ENCODE data around the gene MPEG1. TPM values are rescaled to one million over a fixed set of nuclear protein-coding genes. Genes with fewer than 3 reads are reported as not detected.

MPEG1 gene
- total RNA-seq, 1 experiment from 2014 or later = not detected

- no peak for ATAC-seq
- CTCF ChIA-PET = no interaction called here
- POLR2A ChIA-PET (ENCODE audit: unreplicated experiment) = no interaction called here
- Histone ChIP-seq H3K4me2 (ENCODE audit: low read length) (no peak overlapping the region), H3K79me2 (ENCODE audit: low read length) (peaks cover 15% of the 10 kb centered on the region), H3K27me3 (ENCODE audit: low read length) (no peaks in the 10 kb centered on the region), H3K4me3 (ENCODE audit: low read length) (no peak overlapping the region), H3K9ac (ENCODE audit: low read length) (no peak overlapping the region), H3K9me2 (replicated peaks; ENCODE audit: low read length) (no peaks in the 10 kb centered on the region), H4K20me1 (ENCODE audit: low read length) (no peaks in the 10 kb centered on the region), H3K4me1 (ENCODE audit: insufficient read depth, low read length) (peaks cover 45% of the 10 kb centered on the region), H3K36me3 (ENCODE audit: low read depth, low read length) (no peaks in the 10 kb centered on the region), H3K9me3 (ENCODE audit: low read length) (no peaks in the 10 kb centered on the region), H3F3A (ENCODE audit: low read length, unreplicated experiment) (peaks cover 3% of the 10 kb centered on the region), H3K27ac (ENCODE audit: low read length) (no peak overlapping the region), H2AFZ (ENCODE audit: low read length) (no peak overlapping the region)
- TF ChIP-seq EZH2 (IDR thresholded peaks at IDR 0.05; ENCODE audit: low read length, unreplicated experiment) = no peak
- TF ChIP-seq CTCF (conservative IDR thresholded peaks at IDR 0.05; ENCODE audit: low read depth, low read length) = no peak
- no peak for TF ChIP-seq EZH2phosphoT487 (IDR thresholded peaks at IDR 0.05; ENCODE audit: borderline replicate concordance, low read length)
- BruUV-seq (replicated peaks) = no TSS peak
- no peak for DNase-seq
- intact Hi-C loops (cut with micrococcal nuclease) = no loop called here
Observed at GRCh38 chr11:59176330-59176729, 36.4 kb downstream of the MPEG1 start.

GRCh38 chr11:59175091-59175501 is 37.6 kb downstream of the MPEG1 start:
- Histone ChIP-seq H4K20me1 (ENCODE audit: low read length) (no peaks in the 10 kb centered on the region), H3K27ac (ENCODE audit: low read length) (peak overlapping the region; percentile 84), H3F3A (ENCODE audit: low read length, unreplicated experiment) (peaks cover 3% of the 10 kb centered on the region), H3K9me3 (ENCODE audit: low read length) (no peaks in the 10 kb centered on the region), H3K9me2 (replicated peaks; ENCODE audit: low read length) (no peaks in the 10 kb centered on the region), H3K4me1 (ENCODE audit: insufficient read depth, low read length) (peaks cover 37% of the 10 kb centered on the region), H3K79me2 (ENCODE audit: low read length) (peaks cover 15% of the 10 kb centered on the region), H3K4me2 (ENCODE audit: low read length) (peak overlapping the region; percentile 99), H3K27me3 (ENCODE audit: low read length) (0 out of 2 replicates have a peak, but pooled peaks cover 5% of the 10 kb centered on the region), H3K9ac (ENCODE audit: low read length) (no peak overlapping the region), H3K4me3 (ENCODE audit: low read length) (peak overlapping the region; percentile 48; the same call in 1 of the 2 replicates), H2AFZ (ENCODE audit: low read length) (no peak overlapping the region), H3K36me3 (ENCODE audit: low read depth, low read length) (no peaks in the 10 kb centered on the region)
- DNase-seq = no peak
- no TSS peak for BruUV-seq (replicated peaks)
- CTCF ChIA-PET = interaction anchor here (0.7 to 1.3 kb wide), 4 partner anchors 11 to 32 kb away, joined by 3 to 8 read pairs (median 4); no protein-coding TSS in a partner anchor
- intact Hi-C loops (cut with micrococcal nuclease) = no loop called here
- TF ChIP-seq EZH2phosphoT487 (IDR thresholded peaks at IDR 0.05; ENCODE audit: borderline replicate concordance, low read length) (no peak), EZH2 (IDR thresholded peaks at IDR 0.05; ENCODE audit: low read length, unreplicated experiment) (no peak), CTCF (conservative IDR thresholded peaks at IDR 0.05; ENCODE audit: low read depth, low read length) (no peak)
- POLR2A ChIA-PET (ENCODE audit: unreplicated experiment) = no interaction called here
- no peak for ATAC-seq

- TF ChIP-seq EZH2phosphoT487 (IDR thresholded peaks at IDR 0.05; ENCODE audit: borderline replicate concordance, low read length) (no peak), EZH2 (IDR thresholded peaks at IDR 0.05; ENCODE audit: low read length, unreplicated experiment) (no peak), CTCF (conservative IDR thresholded peaks at IDR 0.05; ENCODE audit: low read depth, low read length) (no peak)
- H3K27me3 ChIP-seq (ENCODE audit: low read length) = 0 out of 2 replicates have a peak, but pooled peaks cover 6% of the 10 kb centered on the region
- H4K20me1 ChIP-seq (ENCODE audit: low read length) = no peaks in the 10 kb centered on the region
- ChIA-PET POLR2A (ENCODE audit: unreplicated experiment) (no interaction called here), CTCF (interaction anchor here (0.7 to 1.3 kb wide), 4 partner anchors 12 to 32 kb away, joined by 3 to 8 read pairs (median 4); no protein-coding TSS in a partner anchor)
- H3K9ac ChIP-seq (ENCODE audit: low read length) = peak overlapping the region; percentile 38
- H2AFZ ChIP-seq (ENCODE audit: low read length) = peak overlapping the region; percentile 20; the same call in 1 of the 2 replicates
- intact Hi-C loops (cut with micrococcal nuclease) = no loop called here
- H3K4me3 ChIP-seq (ENCODE audit: low read length) = peak overlapping the region; percentile 48
- H3K36me3 ChIP-seq (ENCODE audit: low read depth, low read length) = no peaks in the 10 kb centered on the region
- no peaks in the 10 kb centered on the region for H3K9me3 ChIP-seq (ENCODE audit: low read length)
- peak; percentile 94 for DNase-seq
- peak; percentile 48 for ATAC-seq
- H3K9me2 ChIP-seq (replicated peaks; ENCODE audit: low read length) = no peaks in the 10 kb centered on the region
- TSS peak; percentile 35 for BruUV-seq (replicated peaks)
- H3K79me2 ChIP-seq (ENCODE audit: low read length) = peaks cover 15% of the 10 kb centered on the region
- H3K4me1 ChIP-seq (ENCODE audit: insufficient read depth, low read length) = peaks cover 37% of the 10 kb centered on the region
- peaks cover 3% of the 10 kb centered on the region for H3F3A ChIP-seq (ENCODE audit: low read length, unreplicated experiment)
- H3K27ac ChIP-seq (ENCODE audit: low read length) = peak overlapping the region; percentile 84
- H3K4me2 ChIP-seq (ENCODE audit: low read length) = peak overlapping the region; percentile 99
Observed at GRCh38 chr11:59174664-59175033, 38.1 kb downstream of the MPEG1 start.

Measured in PC-3 (cell line).